ENCODE data around the gene AFAP1. TPM values are rescaled to one million over a fixed set of nuclear protein-coding genes. Genes with fewer than 3 reads are reported as not detected.
A peak's percentile ranks its signal among the peaks of the same experiment; 100 is the strongest.

Gene AFAP1
- total RNA-seq, 4 donors from 2014 or later = 8.2 to 22.3 (median 15.2) TPM

DNA sequence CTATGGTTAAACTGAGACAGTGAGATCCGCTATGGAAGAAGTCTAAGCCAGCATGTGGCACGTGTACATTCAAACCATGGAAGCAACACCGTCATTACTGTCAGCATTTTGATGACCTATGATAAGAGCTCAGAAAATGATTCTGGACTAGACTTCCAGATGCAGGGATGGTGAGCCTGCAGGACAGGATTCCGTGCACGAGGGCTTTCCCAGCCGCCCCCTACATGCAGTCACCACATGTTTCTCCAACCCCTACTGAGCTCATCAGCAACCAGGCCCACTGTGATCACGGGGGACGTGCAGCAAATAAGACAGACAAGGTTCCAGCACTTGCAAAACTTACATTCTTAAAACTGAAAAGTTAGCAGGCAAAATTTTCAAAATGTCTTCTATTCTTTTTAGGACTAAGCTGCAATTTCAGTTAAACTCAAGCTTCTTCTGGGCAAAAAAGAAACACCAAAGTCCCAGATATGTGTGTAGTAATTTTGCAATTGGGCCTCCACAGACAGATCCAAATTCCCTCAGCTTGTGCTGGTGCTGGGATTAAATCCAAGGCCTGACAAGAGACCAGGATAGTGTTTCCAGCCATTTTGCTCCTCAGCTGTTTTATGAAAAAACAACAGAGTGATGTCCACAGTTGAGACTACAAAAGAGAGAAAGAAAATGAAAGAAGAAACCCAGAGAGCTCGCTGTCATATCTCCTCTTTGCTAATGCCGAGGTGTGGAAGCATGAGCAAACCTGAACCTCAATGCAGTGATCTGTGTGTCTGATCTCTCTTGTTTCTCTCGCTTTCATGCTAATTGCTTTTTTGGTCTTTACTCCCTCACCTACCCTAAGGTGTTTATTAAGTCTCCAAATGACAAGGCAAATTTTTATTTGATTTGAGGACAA, 118.2 kb downstream of the AFAP1 start:
- intact Hi-C loops (cut with DNase I; ENCODE audit: low total_unique reads) = no loop called here
- WGBS, 2 donors = 67 to 77% methylated on average over 11 of the region's 11 CpGs
- no peak for TF ChIP-seq POLR2A (IDR thresholded peaks at IDR 0.05)
- TF ChIP-seq, protein P1, sequence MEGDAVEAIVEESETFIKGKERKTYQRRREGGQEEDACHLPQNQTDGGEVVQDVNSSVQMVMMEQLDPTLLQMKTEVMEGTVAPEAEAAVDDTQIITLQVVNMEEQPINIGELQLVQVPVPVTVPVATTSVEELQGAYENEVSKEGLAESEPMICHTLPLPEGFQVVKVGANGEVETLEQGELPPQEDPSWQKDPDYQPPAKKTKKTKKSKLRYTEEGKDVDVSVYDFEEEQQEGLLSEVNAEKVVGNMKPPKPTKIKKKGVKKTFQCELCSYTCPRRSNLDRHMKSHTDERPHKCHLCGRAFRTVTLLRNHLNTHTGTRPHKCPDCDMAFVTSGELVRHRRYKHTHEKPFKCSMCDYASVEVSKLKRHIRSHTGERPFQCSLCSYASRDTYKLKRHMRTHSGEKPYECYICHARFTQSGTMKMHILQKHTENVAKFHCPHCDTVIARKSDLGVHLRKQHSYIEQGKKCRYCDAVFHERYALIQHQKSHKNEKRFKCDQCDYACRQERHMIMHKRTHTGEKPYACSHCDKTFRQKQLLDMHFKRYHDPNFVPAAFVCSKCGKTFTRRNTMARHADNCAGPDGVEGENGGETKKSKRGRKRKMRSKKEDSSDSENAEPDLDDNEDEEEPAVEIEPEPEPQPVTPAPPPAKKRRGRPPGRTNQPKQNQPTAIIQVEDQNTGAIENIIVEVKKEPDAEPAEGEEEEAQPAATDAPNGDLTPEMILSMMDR (IDR thresholded peaks at IDR 0.05) = no peak
- no peak overlapping the region for H3K4me3 ChIP-seq (ENCODE audit: low read depth, poor library complexity, severe bottlenecking)
- DNase-seq (ENCODE audit: low spot score in 2 of 2) = no peak

DNA sequence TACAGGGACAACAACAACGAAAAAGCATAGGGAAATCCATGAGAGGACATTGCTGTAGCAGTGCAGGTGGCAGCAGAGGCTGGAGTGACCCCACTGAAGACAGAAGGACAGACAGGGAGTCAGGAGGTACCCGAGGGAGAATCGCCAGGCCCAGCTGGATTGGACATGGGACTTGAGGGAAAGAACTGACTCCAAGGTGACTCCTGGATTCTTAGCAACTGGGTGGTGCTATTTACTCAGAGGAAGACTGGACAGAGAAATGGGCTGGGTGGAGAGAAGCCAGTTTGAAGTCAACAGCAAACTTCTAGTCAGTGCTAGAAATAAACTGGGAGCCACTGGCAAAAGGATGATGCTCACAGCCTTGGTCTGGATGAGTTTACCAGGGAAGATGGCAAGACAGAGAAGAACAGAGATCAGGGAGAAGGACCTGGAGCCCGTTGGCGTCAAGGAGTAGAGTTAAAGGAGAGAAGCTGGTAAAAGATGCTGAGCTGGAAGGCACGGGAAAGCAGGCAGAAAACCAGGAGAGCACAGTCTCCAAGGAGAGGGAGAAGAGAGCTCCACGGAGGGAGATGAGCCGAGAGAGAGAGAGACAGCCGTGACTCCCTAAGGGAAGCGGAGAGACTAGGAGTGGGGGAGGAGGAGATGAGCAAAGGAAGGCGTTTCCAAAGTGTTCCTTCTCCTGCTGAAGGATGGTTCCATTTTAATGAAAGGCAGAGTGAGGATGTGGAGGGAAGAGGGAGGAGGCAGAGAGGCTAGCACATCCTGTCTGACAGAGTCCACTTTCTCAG, 119.4 kb downstream of the AFAP1 start:
- no peak overlapping the region for H3K4me3 ChIP-seq (ENCODE audit: low read depth, poor library complexity, severe bottlenecking)
- WGBS, 2 donors = 79 to 83% methylated on average over 11 of the region's 11 CpGs
- intact Hi-C loops (cut with DNase I; ENCODE audit: low total_unique reads) = no loop called here
- TF ChIP-seq, protein P1 (IDR thresholded peaks at IDR 0.05) = no peak
- no peak for TF ChIP-seq POLR2A (IDR thresholded peaks at IDR 0.05)
- DNase-seq (ENCODE audit: low spot score in 2 of 2) = no peak

DNA sequence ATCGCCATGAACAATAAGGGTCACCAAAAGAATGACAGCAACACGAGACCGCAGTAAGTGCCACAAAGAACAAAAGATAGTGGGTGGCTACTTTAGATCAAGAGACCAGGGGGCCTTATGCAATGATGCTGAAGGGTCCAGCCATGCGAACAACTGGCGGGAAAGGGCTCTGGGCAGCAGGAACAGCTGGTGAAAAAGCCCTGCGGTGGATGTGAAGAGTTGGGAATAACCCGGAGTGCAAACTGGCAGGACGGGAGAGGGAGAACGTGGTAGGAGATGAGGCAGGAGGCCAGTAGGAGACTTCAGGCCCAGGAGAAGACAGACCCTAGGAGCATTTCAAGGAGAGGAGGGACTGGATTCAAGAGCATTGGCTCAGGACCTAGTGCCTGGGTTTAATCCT, 120.2 kb downstream of the AFAP1 start:
- peak in 1 of 2 donors; percentile 32 for DNase-seq (ENCODE audit: low spot score in 2 of 2)
- WGBS, 2 donors = 94 to 96% methylated on average over 9 of the region's 9 CpGs
- intact Hi-C loops (cut with DNase I; ENCODE audit: low total_unique reads) = no loop called here
- no peak for TF ChIP-seq POLR2A (IDR thresholded peaks at IDR 0.05)
- TF ChIP-seq, protein P1 (IDR thresholded peaks at IDR 0.05) = no peak
- H3K4me3 ChIP-seq (ENCODE audit: low read depth, poor library complexity, severe bottlenecking) = no peak overlapping the region

DNA sequence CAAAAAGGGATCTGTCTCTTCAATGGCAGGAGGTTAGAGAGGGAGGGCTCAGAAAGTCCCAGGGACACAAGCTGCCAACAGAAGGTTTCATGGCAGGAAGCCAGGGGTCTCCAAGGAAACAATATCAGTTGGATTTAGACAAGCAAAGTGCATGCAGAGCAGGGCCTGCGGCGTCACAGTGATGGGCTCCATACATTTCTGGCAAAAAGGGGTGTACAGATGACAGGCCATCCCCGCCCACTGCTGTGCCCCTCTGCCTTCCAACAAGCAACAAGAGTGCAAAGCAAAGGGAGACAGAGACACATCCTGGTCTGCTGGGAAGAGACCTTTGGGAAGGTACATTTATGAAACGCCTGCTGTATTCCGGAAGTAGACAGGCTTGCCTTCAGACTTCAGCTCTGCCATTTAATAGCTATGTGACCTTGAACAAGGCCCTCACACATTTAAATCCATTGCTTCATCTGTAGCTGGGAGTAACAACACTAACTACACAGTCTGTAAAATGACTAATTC, 121.2 kb downstream of the AFAP1 start:
- intact Hi-C loops (cut with DNase I; ENCODE audit: low total_unique reads) = no loop called here
- no peak overlapping the region for H3K4me3 ChIP-seq (ENCODE audit: low read depth, poor library complexity, severe bottlenecking)
- WGBS, 2 donors = 91 to 93% methylated on average over 5 of the region's 5 CpGs
- TF ChIP-seq POLR2A (IDR thresholded peaks at IDR 0.05) = no peak
- TF ChIP-seq, protein P1 (IDR thresholded peaks at IDR 0.05) = no peak
- DNase-seq (ENCODE audit: low spot score in 2 of 2) = peak in 1 of 2 donors; percentile 82

DNA sequence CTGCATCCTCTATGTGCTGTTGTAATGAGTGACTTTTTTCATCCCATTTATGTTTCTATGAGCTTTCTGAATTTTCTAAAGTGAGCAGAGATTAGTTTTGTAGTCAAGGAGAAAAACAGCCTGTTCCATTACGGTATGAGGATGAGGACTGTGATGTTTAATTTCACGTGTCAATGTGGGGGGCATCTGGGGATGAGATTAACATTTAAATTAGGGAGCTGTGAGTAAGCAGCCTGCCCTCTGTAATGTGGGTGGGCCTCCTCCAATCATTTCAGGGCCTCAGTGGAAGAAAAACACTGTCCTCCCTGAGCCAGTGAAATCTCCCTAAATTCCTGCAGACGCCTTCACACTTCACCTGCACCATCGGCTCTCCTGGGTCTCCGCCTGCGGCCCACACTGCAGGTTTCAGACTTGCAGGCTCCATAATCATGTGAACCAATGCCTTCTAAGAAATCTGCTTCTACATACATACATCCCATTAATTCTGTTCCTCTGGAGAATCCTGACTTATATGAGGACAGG, 121.7 kb downstream of the AFAP1 start:
- DNase-seq (ENCODE audit: low spot score in 2 of 2) = peak in 1 of 2 donors; percentile 81
- intact Hi-C loops (cut with DNase I; ENCODE audit: low total_unique reads) = no loop called here
- 89 to 93% methylated on average over 6 of the region's 6 CpGs for WGBS, 2 donors
- TF ChIP-seq, protein P1 (IDR thresholded peaks at IDR 0.05) = no peak
- TF ChIP-seq POLR2A (IDR thresholded peaks at IDR 0.05) = no peak
- H3K4me3 ChIP-seq (ENCODE audit: low read depth, poor library complexity, severe bottlenecking) = no peak overlapping the region

All from lower leg skin (tissue), 4 donors.